Smooth muscle cell (in vitro differentiated cells): ENCODE data around the gene EXOC3L4. TPM values are rescaled to one million over a fixed set of nuclear protein-coding genes. Genes with fewer than 3 reads are reported as not detected.
"Not testable (repeated sequence)": the region's sequence is repeated elsewhere in the genome, so short reads cannot be mapped to it uniquely, and the experiment has no call there.

ENCODE experiments used
- DNase-seq: peaks from one replicate; lab custom pipeline; 2025; ENCODE audit not compliant: unreplicated experiment; lab: John Stamatoyannopoulos, UW
- H2AFZ ChIP-seq: fragments of 200-600 bp; sonication (generic); 2 replicates; pipeline ENCODE4 v1.6.0; 2016; ENCODE audit warnings: antibody characterized with exemption, low read depth, mild to moderate bottlenecking
- H3F3A ChIP-seq: fragments of 200-600 bp; sonication (generic); 2 replicates; pipeline ENCODE4 v1.6.0; 2017; ENCODE audit warnings: antibody characterized with exemption, low read depth
- H3K27ac ChIP-seq: fragments of 200-600 bp; sonication (generic); 2 replicates; pipeline ENCODE4 v1.5.1; 2016; ENCODE audit warnings: low read depth, mild to moderate bottlenecking
- H3K27me3 ChIP-seq: fragments of 200-600 bp; sonication (generic); 2 replicates; pipeline ENCODE4 v1.6.1; 2016; ENCODE audit warnings: low read depth, mild to moderate bottlenecking
- H3K36me3 ChIP-seq: fragments of 200-600 bp; sonication (generic); 2 replicates; pipeline ENCODE4 v1.5.1; 2016; ENCODE audit warnings: low read depth
- H3K4me1 ChIP-seq: fragments of 200-600 bp; sonication (generic); 2 replicates; pipeline ENCODE4 v1.5.1; 2016; ENCODE audit warnings: low read depth
- H3K4me2 ChIP-seq: fragments of 200-600 bp; sonication (generic); 2 replicates; pipeline ENCODE4 v1.6.0; 2016; ENCODE audit warnings: mild to moderate bottlenecking
- H3K4me3 ChIP-seq: fragments of 200-600 bp; sonication (generic); 2 replicates; pipeline ENCODE4 v1.5.1; 2016; ENCODE audit warnings: mild to moderate bottlenecking
- H3K79me2 ChIP-seq: fragments of 200-600 bp; sonication (generic); 2 replicates; pipeline ENCODE4 v1.6.0; 2016; ENCODE audit warnings: low read depth, mild to moderate bottlenecking
- H3K9ac ChIP-seq: fragments of 200-600 bp; sonication (generic); 2 replicates; pipeline ENCODE4 v1.6.0; 2016; ENCODE audit warnings: low read depth
- H3K9me3 ChIP-seq: fragments of 200-600 bp; sonication (generic); replicated peaks from 2 replicates; pipeline ENCODE4 v1.5.1; 2016; ENCODE audit warnings: low read depth
- H4K20me1 ChIP-seq: fragments of 200-600 bp; sonication (generic); 2 replicates; pipeline ENCODE4 v1.6.0; 2016; ENCODE audit warnings: low read depth
- WGBS: methylation state at CpG from one replicate; pipeline ENCODE4 v1.1.7; 2016; ENCODE audit warnings: low lambda C conversion rate; 5-methylcytosine and 5-hydroxymethylcytosine counted together
- polyA plus RNA-seq: library from polyadenylated mRNA; unstranded; fragments of >200 nt; fragmentation: Nextera tagmentation; extraction: Ambion mirVana; gene quantifications from 2 replicates; pipeline ENCODE4 v1.2.1, GENCODE V29; 2016
- total RNA-seq: library from RNA; depleted of rRNA; stranded (reverse); fragments of >200 nt; gene quantifications from 2 replicates; pipeline ENCODE4 v1.2.3, GENCODE V29; 2014
- TF ChIP-seq, protein P1 (sequence below): fragments of 200-600 bp; sonication (generic); IDR thresholded peaks from 2 replicates; pipeline ENCODE4 v1.5.1; 2017; ENCODE audit warnings: borderline replicate concordance, mild to moderate bottlenecking, antibody characterized with exemption; ENCODE audit not compliant: insufficient read depth, poor library complexity, severe bottlenecking

EXOC3L4 gene
- total and polyA plus RNA-seq, 2 experiments from 2014 or later = not detected

DNA sequence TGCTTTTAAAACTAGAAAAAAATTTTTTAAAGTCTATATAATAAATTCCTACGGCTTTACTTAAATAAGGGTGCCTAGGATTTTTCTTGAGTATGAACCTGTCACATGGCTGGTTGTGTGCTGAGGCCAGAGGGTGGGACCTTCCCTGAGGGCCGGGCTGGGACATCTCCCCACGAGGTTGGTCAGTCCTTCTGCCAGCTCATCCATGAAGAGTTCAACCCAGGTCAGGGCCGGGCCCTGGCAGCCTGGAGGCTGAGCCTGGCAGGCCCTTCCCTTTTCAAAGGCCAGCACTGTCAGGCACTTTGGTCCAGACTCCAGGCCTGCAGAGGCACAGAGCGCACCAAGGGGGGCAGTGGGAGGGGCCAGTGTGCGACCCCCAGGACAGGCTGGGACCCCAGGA is 60.5 kb downstream of the EXOC3L4 start:
- Histone ChIP-seq H3K9ac (no peak overlapping the region), H3K4me2 (no peak overlapping the region), H3K4me1 (no peaks in the 10 kb centered on the region), H3F3A (no peaks in the 10 kb centered on the region), H2AFZ (no peak overlapping the region), H4K20me1 (no peaks in the 10 kb centered on the region), H3K36me3 (no peaks in the 10 kb centered on the region), H3K9me3 (no peaks in the 10 kb centered on the region), H3K4me3 (no peak overlapping the region), H3K79me2 (no peaks in the 10 kb centered on the region), H3K27me3 (no peaks in the 10 kb centered on the region), H3K27ac (no peak overlapping the region)
- 62% methylated on average over 6 of the region's 6 CpGs for WGBS
- no peak for DNase-seq
- TF ChIP-seq, protein P1, sequence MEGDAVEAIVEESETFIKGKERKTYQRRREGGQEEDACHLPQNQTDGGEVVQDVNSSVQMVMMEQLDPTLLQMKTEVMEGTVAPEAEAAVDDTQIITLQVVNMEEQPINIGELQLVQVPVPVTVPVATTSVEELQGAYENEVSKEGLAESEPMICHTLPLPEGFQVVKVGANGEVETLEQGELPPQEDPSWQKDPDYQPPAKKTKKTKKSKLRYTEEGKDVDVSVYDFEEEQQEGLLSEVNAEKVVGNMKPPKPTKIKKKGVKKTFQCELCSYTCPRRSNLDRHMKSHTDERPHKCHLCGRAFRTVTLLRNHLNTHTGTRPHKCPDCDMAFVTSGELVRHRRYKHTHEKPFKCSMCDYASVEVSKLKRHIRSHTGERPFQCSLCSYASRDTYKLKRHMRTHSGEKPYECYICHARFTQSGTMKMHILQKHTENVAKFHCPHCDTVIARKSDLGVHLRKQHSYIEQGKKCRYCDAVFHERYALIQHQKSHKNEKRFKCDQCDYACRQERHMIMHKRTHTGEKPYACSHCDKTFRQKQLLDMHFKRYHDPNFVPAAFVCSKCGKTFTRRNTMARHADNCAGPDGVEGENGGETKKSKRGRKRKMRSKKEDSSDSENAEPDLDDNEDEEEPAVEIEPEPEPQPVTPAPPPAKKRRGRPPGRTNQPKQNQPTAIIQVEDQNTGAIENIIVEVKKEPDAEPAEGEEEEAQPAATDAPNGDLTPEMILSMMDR = no peak

DNA sequence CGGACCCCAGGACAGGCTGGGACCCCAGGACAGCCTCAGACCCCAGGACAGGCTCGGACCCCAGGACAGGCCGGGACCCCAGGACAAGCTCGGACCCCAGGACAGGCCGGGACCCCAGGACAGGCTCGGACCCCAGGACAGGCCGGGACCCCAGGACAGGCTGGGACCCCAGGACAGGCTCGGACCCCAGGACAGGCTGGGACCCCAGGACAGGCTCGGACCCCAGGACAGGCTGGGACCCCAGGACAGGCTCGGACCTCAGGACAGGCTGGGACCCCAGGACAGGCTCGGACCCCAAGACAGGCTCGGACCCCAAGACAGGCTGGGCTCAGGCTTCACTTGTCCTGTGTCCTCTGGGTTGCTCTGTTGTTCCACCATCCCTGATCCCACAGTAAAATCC is 60.9 kb downstream of the EXOC3L4 start:
- not testable (repeated sequence) for H3K79me2 ChIP-seq, H3K36me3 ChIP-seq, H4K20me1 ChIP-seq, H3F3A ChIP-seq, H3K4me3 ChIP-seq, H2AFZ ChIP-seq, DNase-seq, H3K4me1 ChIP-seq, H3K27me3 ChIP-seq, H3K4me2 ChIP-seq, H3K27ac ChIP-seq, H3K9me3 ChIP-seq, H3K9ac ChIP-seq
- WGBS = 98% methylated on average over 12 of the region's 12 CpGs

DNA sequence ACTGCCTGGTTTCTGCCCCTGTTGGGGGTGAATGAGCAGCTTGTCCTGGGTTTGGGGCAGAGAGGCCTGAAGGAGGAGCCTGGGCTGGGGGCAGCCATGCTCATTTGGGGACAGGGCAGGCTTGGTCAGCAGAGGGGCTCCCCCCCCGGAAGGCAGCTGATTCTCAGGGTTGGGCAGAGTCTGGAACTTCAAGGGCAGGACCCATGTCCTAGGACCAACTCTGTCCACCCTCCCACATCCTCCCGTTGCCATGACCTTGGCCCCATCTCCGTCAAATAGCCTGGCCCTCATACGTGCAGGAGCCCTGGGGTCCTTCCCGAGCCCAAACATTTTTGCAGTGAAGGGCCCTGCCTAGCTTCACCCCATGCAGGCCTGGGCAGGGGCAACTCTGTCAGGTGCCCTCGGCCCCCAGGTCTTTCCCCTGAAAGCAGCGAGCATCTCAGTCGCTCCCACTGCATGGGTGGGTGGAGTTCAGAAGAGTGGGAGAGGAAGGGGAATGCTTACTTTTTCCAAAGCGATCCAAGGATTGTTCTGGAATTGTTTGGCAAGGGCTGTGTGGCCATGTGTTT is 61.4 kb downstream of the EXOC3L4 start:
- no peak for DNase-seq
- 95% methylated on average over 9 of the region's 9 CpGs for WGBS

DNA sequence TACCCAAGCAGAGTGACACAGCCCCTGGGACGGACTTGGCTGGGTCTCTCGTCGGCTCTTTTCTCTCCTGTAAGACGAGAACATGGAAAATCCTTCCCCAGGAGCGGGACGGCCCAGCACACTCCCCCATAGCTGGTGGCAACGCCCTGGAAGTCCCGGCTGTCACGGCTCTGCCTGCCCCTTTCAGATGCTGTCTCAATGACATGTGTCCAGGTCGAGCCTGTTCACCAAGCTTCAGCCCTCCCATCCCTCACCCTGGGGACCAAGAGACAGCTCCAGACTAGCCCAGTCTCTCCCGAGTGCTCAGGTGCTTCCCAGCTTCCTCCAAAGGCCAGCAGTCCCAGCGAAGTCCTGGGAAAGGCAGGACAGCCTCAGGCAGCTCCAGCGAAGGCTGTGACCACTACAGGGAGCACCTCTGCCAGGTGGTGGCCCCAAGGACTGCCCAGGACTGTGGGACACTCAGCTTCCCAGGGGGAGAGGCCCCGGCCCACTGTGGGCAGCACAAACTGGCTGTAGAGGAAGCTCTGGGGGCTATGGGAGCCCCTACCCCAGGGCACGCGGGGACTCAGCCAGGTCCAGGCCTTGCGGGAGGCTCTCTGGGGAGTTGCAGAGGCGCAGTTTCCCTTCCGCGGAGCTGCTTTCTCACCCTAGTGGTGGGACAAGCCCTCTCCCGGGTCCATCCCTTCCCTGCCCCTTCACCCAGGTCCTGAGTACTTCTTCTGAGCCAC is 62.3 kb downstream of the EXOC3L4 start:
- Histone ChIP-seq H3K27me3 (no peaks in the 10 kb centered on the region), H3K4me1 (no peaks in the 10 kb centered on the region), H4K20me1 (no peaks in the 10 kb centered on the region), H3K4me2 (no peak overlapping the region), H3K36me3 (no peaks in the 10 kb centered on the region), H3K9ac (no peak overlapping the region), H3K27ac (no peak overlapping the region), H3F3A (no peaks in the 10 kb centered on the region), H3K9me3 (no peaks in the 10 kb centered on the region), H2AFZ (no peak overlapping the region), H3K79me2 (no peaks in the 10 kb centered on the region), H3K4me3 (no peak overlapping the region)
- 80% methylated on average over 21 of the region's 21 CpGs for WGBS
- TF ChIP-seq, protein P1 = no peak
- DNase-seq = no peak

More for the DNA sequence above, 61.4 kb downstream of the EXOC3L4 start:
- Histone ChIP-seq H3K36me3 (no peaks in the 10 kb centered on the region), H3K9ac (no peak overlapping the region), H3K27me3 (no peaks in the 10 kb centered on the region), H3K27ac (no peak overlapping the region), H3K4me2 (no peak overlapping the region), H3F3A (no peaks in the 10 kb centered on the region), H3K9me3 (no peaks in the 10 kb centered on the region), H3K4me3 (no peak overlapping the region), H3K79me2 (no peaks in the 10 kb centered on the region), H2AFZ (no peak overlapping the region), H3K4me1 (no peaks in the 10 kb centered on the region), H4K20me1 (no peaks in the 10 kb centered on the region)
- TF ChIP-seq, protein P1 = no peak
